Suprapubic skin (tissue), 4 donors: ENCODE data around the gene PALM2AKAP2. TPM values are rescaled to one million over a fixed set of nuclear protein-coding genes. Genes with fewer than 3 reads are reported as not detected.

ENCODE experiments used
- DNase-seq, 2 donors: peaks; one replicate each; pipeline ENCODE4 v3.0.0-alpha.2; 2019; ENCODE audit warnings: low spot score in 2 of 2
- H3K27ac ChIP-seq: fragments of 200-600 bp; sonication (generic); one replicate; pipeline ENCODE4 v1.5.1; 2019
- H3K27me3 ChIP-seq: fragments of 200-600 bp; sonication (generic); one replicate; pipeline ENCODE4 v1.5.1; 2019
- H3K36me3 ChIP-seq: fragments of 200-600 bp; sonication (generic); one replicate; pipeline ENCODE4 v1.5.1; 2019
- H3K4me1 ChIP-seq: fragments of 200-600 bp; sonication (generic); one replicate; pipeline ENCODE4 v1.5.1; 2019
- H3K4me3 ChIP-seq: fragments of 200-600 bp; sonication (generic); one replicate; pipeline ENCODE4 v1.5.1; 2019; ENCODE audit warnings: mild to moderate bottlenecking
- H3K9me3 ChIP-seq: fragments of 200-600 bp; sonication (generic); one replicate; pipeline ENCODE4 v1.5.1; 2019
- EP300 ChIP-seq: sonication (generic); formaldehyde crosslinking; IDR thresholded peaks from one replicate; pipeline ENCODE4 v1.6.1; 2017; ENCODE audit warnings: antibody characterized with exemption
- POLR2A ChIP-seq, 2 donors: fragments of 450-650 bp; IDR thresholded peaks; one replicate each; pipeline ENCODE4 v1.6.1; 2017; ENCODE audit warnings: antibody characterized with exemption in 2 of 2, mild to moderate bottlenecking in 2 of 2, moderate library complexity in 2 of 2
- POLR2AphosphoS5 ChIP-seq, 3 donors: sonication (generic); formaldehyde crosslinking; IDR thresholded peaks; one replicate each; pipeline ENCODE4 v1.6.1; 2017; ENCODE audit warnings: antibody characterized with exemption in 3 of 3
- WGBS: methylation state at CpG from one replicate; pipeline ENCODE4 v1.1.5; 2018; 5-methylcytosine and 5-hydroxymethylcytosine counted together
- total RNA-seq, 4 donors: library from RNA; depleted of rRNA; stranded (reverse); fragments of >200 nt; gene quantifications; one replicate each; pipeline ENCODE4 v1.1.0, GENCODE V29; 2016
- TF ChIP-seq, protein P1 (sequence below), 2 donors: fragments of 200-600 bp in 1 of 2; fragments of 450-650 bp in 1 of 2; sonication (generic) in 1 of 2; IDR thresholded peaks; one replicate each; pipeline ENCODE4 v1.5.1; 2016 to 2019; ENCODE audit warnings: antibody characterized with exemption in 2 of 2, mild to moderate bottlenecking in 1 of 2, moderate library complexity in 1 of 2

Gene PALM2AKAP2
- total RNA-seq, 4 donors from 2014 or later: 0.30 to 2.5 (median 1.9) TPM

DNA sequence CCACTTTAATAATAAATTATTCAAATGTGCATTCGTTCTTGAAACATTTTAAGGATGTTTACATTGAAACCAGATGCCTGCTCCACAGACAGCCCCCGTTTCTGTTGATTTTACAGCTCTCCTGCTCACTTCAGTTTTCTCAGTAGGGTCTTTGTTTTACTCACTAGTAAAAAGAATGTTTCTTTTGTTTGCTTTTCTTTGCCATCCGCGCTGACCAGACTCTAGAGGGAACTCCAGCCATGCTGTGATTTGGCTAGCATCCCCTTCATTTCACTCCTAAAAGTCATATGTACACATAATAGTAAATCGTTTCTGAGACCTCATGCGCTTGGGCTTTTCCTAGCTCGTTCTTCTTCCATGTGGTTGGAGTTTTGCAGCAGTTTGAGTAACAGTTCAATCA is 28.7 kb upstream of the PALM2AKAP2 start:
- Histone ChIP-seq H3K4me3 (no peak overlapping the region), H3K36me3 (no peaks in the 10 kb centered on the region), H3K9me3 (no peaks in the 10 kb centered on the region), H3K4me1 (peaks cover 5% of the 10 kb centered on the region), H3K27ac (no peak overlapping the region), H3K27me3 (no peaks in the 10 kb centered on the region)
- no peak for DNase-seq
- TF ChIP-seq POLR2A (IDR thresholded peaks at IDR 0.05) (no peak), POLR2AphosphoS5 (IDR thresholded peaks at IDR 0.05) (no peak), EP300 (no peak)
- TF ChIP-seq, protein P1, sequence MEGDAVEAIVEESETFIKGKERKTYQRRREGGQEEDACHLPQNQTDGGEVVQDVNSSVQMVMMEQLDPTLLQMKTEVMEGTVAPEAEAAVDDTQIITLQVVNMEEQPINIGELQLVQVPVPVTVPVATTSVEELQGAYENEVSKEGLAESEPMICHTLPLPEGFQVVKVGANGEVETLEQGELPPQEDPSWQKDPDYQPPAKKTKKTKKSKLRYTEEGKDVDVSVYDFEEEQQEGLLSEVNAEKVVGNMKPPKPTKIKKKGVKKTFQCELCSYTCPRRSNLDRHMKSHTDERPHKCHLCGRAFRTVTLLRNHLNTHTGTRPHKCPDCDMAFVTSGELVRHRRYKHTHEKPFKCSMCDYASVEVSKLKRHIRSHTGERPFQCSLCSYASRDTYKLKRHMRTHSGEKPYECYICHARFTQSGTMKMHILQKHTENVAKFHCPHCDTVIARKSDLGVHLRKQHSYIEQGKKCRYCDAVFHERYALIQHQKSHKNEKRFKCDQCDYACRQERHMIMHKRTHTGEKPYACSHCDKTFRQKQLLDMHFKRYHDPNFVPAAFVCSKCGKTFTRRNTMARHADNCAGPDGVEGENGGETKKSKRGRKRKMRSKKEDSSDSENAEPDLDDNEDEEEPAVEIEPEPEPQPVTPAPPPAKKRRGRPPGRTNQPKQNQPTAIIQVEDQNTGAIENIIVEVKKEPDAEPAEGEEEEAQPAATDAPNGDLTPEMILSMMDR (IDR thresholded peaks at IDR 0.05): no peak
- 49% methylated on average over 7 of the region's 7 CpGs for WGBS

GRCh38 chr9:109753308-109753707 is 26.7 kb upstream of the PALM2AKAP2 start:
- TF ChIP-seq POLR2A (IDR thresholded peaks at IDR 0.05) (no peak), EP300 (no peak), POLR2AphosphoS5 (IDR thresholded peaks at IDR 0.05) (no peak)
- TF ChIP-seq, protein P1 (IDR thresholded peaks at IDR 0.05): no peak
- Histone ChIP-seq H3K4me1 (no peaks in the 10 kb centered on the region), H3K27me3 (no peaks in the 10 kb centered on the region), H3K36me3 (no peaks in the 10 kb centered on the region), H3K9me3 (no peaks in the 10 kb centered on the region), H3K4me3 (no peak overlapping the region), H3K27ac (no peak overlapping the region)
- WGBS: 52% methylated on average over 5 of the region's 5 CpGs
- DNase-seq: no peak

- Histone ChIP-seq H3K9me3 (no peaks in the 10 kb centered on the region), H3K4me3 (no peak overlapping the region), H3K36me3 (no peaks in the 10 kb centered on the region), H3K27me3 (no peaks in the 10 kb centered on the region), H3K4me1 (no peaks in the 10 kb centered on the region), H3K27ac (no peak overlapping the region)
- DNase-seq: no peak
- TF ChIP-seq, protein P1 (IDR thresholded peaks at IDR 0.05): no peak
- WGBS: 85% methylated on average over 2 of the region's 2 CpGs
These were observed 25.0 kb upstream of the PALM2AKAP2 start for GRCh38 chr9:109755040-109755439.

DNA sequence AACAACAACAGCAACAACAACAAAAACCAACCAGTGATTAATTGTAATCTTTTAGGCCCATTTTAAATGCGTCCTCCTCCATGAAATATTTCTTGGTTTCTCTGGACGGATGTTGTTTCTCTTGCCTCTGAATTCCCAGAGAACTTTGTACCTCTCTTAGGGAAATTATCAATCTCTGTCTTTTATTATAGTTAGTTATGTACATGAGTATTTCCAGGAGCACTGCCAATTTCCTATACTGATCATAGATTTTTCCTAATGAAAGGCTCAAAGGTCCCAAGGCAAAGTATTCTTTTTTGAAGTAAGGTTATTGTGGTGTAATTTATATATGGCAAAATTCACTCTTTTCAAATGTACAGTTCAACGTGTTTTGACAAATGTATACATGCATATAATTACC is 20.4 kb upstream of the PALM2AKAP2 start:
- H3K9me3 ChIP-seq: no peaks in the 10 kb centered on the region
- H3K4me1 ChIP-seq: no peaks in the 10 kb centered on the region
- DNase-seq: no peak
- no peak for TF ChIP-seq EP300
- H3K27me3 ChIP-seq: no peaks in the 10 kb centered on the region
- WGBS: 67% methylated on average over 3 of the region's 3 CpGs
- H3K4me3 ChIP-seq: no peak overlapping the region
- no peak overlapping the region for H3K27ac ChIP-seq
- H3K36me3 ChIP-seq: no peaks in the 10 kb centered on the region

DNA sequence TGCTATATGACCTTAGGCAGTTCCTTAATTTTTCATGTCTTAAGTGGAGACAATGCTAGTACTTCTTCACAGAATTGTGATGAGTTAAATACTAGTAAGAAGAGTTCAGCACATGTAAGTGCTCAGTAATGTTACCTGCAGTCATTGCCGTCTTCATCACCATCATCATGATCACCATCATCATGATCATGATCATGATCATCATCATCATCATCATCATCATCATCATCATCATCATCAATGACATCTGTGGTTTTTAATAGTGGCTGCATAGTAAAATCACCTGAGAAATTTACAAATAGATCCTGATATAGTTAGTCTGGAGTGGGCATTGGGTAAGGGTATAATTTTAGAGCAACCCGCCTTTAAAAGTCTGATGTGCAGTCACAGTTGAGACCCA is 14.7 kb upstream of the PALM2AKAP2 start:
- TF ChIP-seq POLR2A (IDR thresholded peaks at IDR 0.05): no peak
- no peak for TF ChIP-seq EP300
- no peak for TF ChIP-seq POLR2AphosphoS5 (IDR thresholded peaks at IDR 0.05)
- TF ChIP-seq, protein P1 (IDR thresholded peaks at IDR 0.05): no peak
- no peaks in the 10 kb centered on the region for H3K36me3 ChIP-seq
- no peaks in the 10 kb centered on the region for H3K4me1 ChIP-seq
- WGBS: 100% methylated on average over 2 of the region's 2 CpGs
- H3K27ac ChIP-seq: no peak overlapping the region
- H3K4me3 ChIP-seq: no peak overlapping the region
- DNase-seq: no peak
- H3K27me3 ChIP-seq: no peaks in the 10 kb centered on the region
- no peaks in the 10 kb centered on the region for H3K9me3 ChIP-seq

GRCh38 chr9:109765830-109766229 is 14.2 kb upstream of the PALM2AKAP2 start:
- no peak overlapping the region for H3K4me3 ChIP-seq
- no peak for TF ChIP-seq EP300
- no peak for TF ChIP-seq POLR2AphosphoS5 (IDR thresholded peaks at IDR 0.05)
- TF ChIP-seq, protein P1 (IDR thresholded peaks at IDR 0.05): no peak
- no peak for TF ChIP-seq POLR2A (IDR thresholded peaks at IDR 0.05)
- H3K36me3 ChIP-seq: no peaks in the 10 kb centered on the region
- no peaks in the 10 kb centered on the region for H3K4me1 ChIP-seq
- no peaks in the 10 kb centered on the region for H3K27me3 ChIP-seq
- 83% methylated on average over 3 of the region's 3 CpGs for WGBS
- no peaks in the 10 kb centered on the region for H3K9me3 ChIP-seq
- H3K27ac ChIP-seq: no peak overlapping the region
- DNase-seq: no peak
